HCT116 (cell line): Measurements from ENCODE around the gene THSD4. TPM values are rescaled to one million over a fixed set of nuclear protein-coding genes. Genes with fewer than 3 reads are reported as not detected.

Experiments used
- ATAC-seq: fragments of 200-7000 bp; cut with Tn5 transposase; 2 replicates; pipeline ENCODE4 v1.9.1; 2020; ENCODE audit warnings: mild to moderate bottlenecking, moderate library complexity
- BruUV-seq: library from RNA; stranded (reverse); fragments of 400-500 nt; replicated peaks from 2 replicates; lab custom pipeline; 2021; lab: Mats Ljungman, UMichigan
- CTCF ChIA-PET: fragments of 300-600 bp; sonication (Branson Sonifier 250); formaldehyde crosslinking; loops from one replicate; lab custom pipeline; 2021; ENCODE audit warnings: antibody characterized with exemption; lab: Charles Lee
- POLR2A ChIA-PET: fragments of 300-600, 350-600 bp; sonication (Branson Sonifier 250); formaldehyde crosslinking; loops from one replicate; lab custom pipeline; 2021; ENCODE audit warnings: antibody characterized with exemption; lab: Charles Lee
- RAD21 ChIA-PET, 2 experiments: fragments of 300-600 bp; sonication (Branson Sonifier 250); formaldehyde crosslinking; loops; one replicate each; lab custom pipeline; 2023; ENCODE audit warnings: low total read pairs in 2 of 2; ENCODE audit not compliant: uncharacterized antibody in 2 of 2, unreplicated experiment in 2 of 2, low non-redundant PET in 1 of 2; lab: Charles Lee
- DNase-seq: peaks from one replicate; pipeline ENCODE4 v3.0.0-alpha.2; 2010; ENCODE audit warnings: low read depth, low spot score
- H2AFZ ChIP-seq: fragments of 200-600 bp; shearing (Covaris generic), sonication (generic); 2 replicates; pipeline ENCODE4 v1.6.1; 2017; ENCODE audit warnings: low read depth, mixed run types, mixed read lengths, antibody characterized with exemption, low read length; ENCODE audit not compliant: poor library complexity, severe bottlenecking
- H3K27ac ChIP-seq: 2 replicates; pipeline ENCODE4 v1.5.1; 2012; ENCODE audit warnings: low read depth, low read length
- H3K27me3 ChIP-seq: fragments of 200-600 bp; sonication (generic); 2 replicates; pipeline ENCODE4 v1.6.1; 2016; ENCODE audit warnings: mixed run types, low read length, mixed read lengths; ENCODE audit not compliant: insufficient read depth
- H3K36me3 ChIP-seq, 2 experiments: fragments of 200-500 bp in 1 of 2; fragments of 200-600 bp in 1 of 2; sonication (Bioruptor generic) in 1 of 2; sonication (generic) in 1 of 2; 2 replicates each; pipeline versions ENCODE4 v1.5.1 to v1.6.1; 2014 to 2016; ENCODE audit warnings: low read length in 2 of 2, inconsistent platforms in 1 of 2, mixed read lengths in 1 of 2, mixed run types in 1 of 2; ENCODE audit not compliant: insufficient read depth in 2 of 2, control insufficient read depth in 1 of 2
- H3K4me1 ChIP-seq, 2 experiments: fragments of 200-600 bp in 1 of 2; sonication (generic) in 1 of 2; 2 replicates each; pipeline versions ENCODE4 v1.5.1 to v1.6.1; 2012 to 2017; ENCODE audit warnings: low read length in 2 of 2, inconsistent platforms in 1 of 2, mild to moderate bottlenecking in 1 of 2, mixed read lengths in 1 of 2, mixed run types in 1 of 2, moderate library complexity in 1 of 2; ENCODE audit not compliant: insufficient read depth in 2 of 2, control insufficient read depth in 1 of 2
- H3K4me2 ChIP-seq: fragments of 200-600 bp; sonication (generic); 2 replicates; pipeline ENCODE4 v1.6.1; 2017; ENCODE audit warnings: mixed run types, low read length, mixed read lengths
- H3K4me3 ChIP-seq, 2 experiments: fragments of 200-600 bp in 1 of 2; sonication (generic) in 1 of 2; replicated peaks in 1 of 2; 2 replicates each; pipeline ENCODE4 v1.5.1; 2011 to 2016; ENCODE audit warnings: low read length in 2 of 2, control low read depth in 1 of 2, low read depth in 1 of 2, mild to moderate bottlenecking in 1 of 2, mixed read lengths in 1 of 2, mixed run types in 1 of 2
- H3K79me2 ChIP-seq: fragments of 200-600 bp; sonication (generic); 2 replicates; pipeline ENCODE4 v1.6.1; 2017; ENCODE audit warnings: mild to moderate bottlenecking, mixed run types, low read length, moderate library complexity, mixed read lengths; ENCODE audit not compliant: insufficient read depth
- H3K9ac ChIP-seq: fragments of 200-600 bp; sonication (generic); 2 replicates; pipeline ENCODE4 v1.6.1; 2016; ENCODE audit warnings: low read length, mixed read lengths
- H3K9me2 ChIP-seq: fragments of 200-600 bp; sonication (generic), shearing (Covaris generic); 2 replicates; pipeline ENCODE4 v1.6.1; 2017; ENCODE audit warnings: mixed run types, mild to moderate bottlenecking, moderate library complexity; ENCODE audit not compliant: insufficient read depth
- H3K9me3 ChIP-seq, 2 experiments: fragments of 200-500 bp in 1 of 2; fragments of 200-600 bp in 1 of 2; sonication (Bioruptor generic) in 1 of 2; sonication (generic) in 1 of 2; 2 replicates each; pipeline ENCODE4 v1.6.1; 2014 to 2017; ENCODE audit warnings: low read length in 2 of 2, mixed read lengths in 2 of 2, inconsistent platforms in 1 of 2, low read depth in 1 of 2, mild to moderate bottlenecking in 1 of 2, mixed run types in 1 of 2, moderate library complexity in 1 of 2; ENCODE audit not compliant: control insufficient read depth in 1 of 2, insufficient read depth in 1 of 2
- H4K20me1 ChIP-seq: fragments of 200-600 bp; sonication (generic), shearing (Covaris generic); 2 replicates; pipeline ENCODE4 v1.6.1; 2017; ENCODE audit warnings: mixed run types, mild to moderate bottlenecking, moderate library complexity; ENCODE audit not compliant: insufficient read depth
- CEBPB ChIP-seq: IDR thresholded peaks from 2 replicates; pipeline ENCODE4 v1.6.1; 2012; ENCODE audit warnings: low read depth
- EGR1 ChIP-seq: IDR thresholded peaks from 2 replicates; pipeline ENCODE4 v1.6.1; 2012; ENCODE audit warnings: low read depth
- EZH2phosphoT487 ChIP-seq: fragments of 200-600 bp; IDR thresholded peaks from 2 replicates; pipeline ENCODE4 v1.6.1; 2018; ENCODE audit warnings: antibody characterized with exemption, borderline replicate concordance
- FOSL1 ChIP-seq: IDR thresholded peaks from 2 replicates; pipeline ENCODE4 v1.6.1; 2012; ENCODE audit warnings: low read depth
- POLR2A ChIP-seq: IDR thresholded peaks from 2 replicates; pipeline ENCODE4 v1.7.0; 2011; ENCODE audit warnings: borderline replicate concordance; ENCODE audit not compliant: insufficient read depth, insufficient read length; ENCODE audit errors: extremely low read depth
- RAD21 ChIP-seq: IDR thresholded peaks from 2 replicates; pipeline ENCODE4 v1.6.1; 2012; ENCODE audit warnings: low read depth, mild to moderate bottlenecking
- REST ChIP-seq: IDR thresholded peaks from 2 replicates; pipeline ENCODE4 v1.6.1; 2012; ENCODE audit warnings: low read depth
- SIN3A ChIP-seq: IDR thresholded peaks from 2 replicates; pipeline ENCODE4 v1.6.1; 2012; ENCODE audit warnings: low read depth
- ZFX ChIP-seq: fragments of 450-650 bp; IDR thresholded peaks from 2 replicates; pipeline ENCODE4 v1.6.1; 2017
- intact Hi-C: fragments of 100-400 bp; cut with micrococcal nuclease; formaldehyde crosslinking; loops from 2 replicates; pipeline ENCODE4 v1.10.0; 2022
- total RNA-seq: library from RNA; stranded (reverse); gene quantifications from one replicate; pipeline ENCODE4 v1.2.1, GENCODE V29; 2021; ENCODE audit not compliant: unreplicated experiment

The THSD4 gene
- total RNA-seq, 1 experiment from 2014 or later, result 30.5 TPM

- RAD21 ChIA-PET, result no interaction called here
Measured at GRCh38 chr15:71708741-71709140, 593.5 kb downstream of the THSD4 start.

More at GRCh38 chr15:71708741-71709140, 593.5 kb downstream of the THSD4 start:
- TF ChIP-seq EGR1 (no peak), SIN3A (no peak), ZFX (no peak), POLR2A (no peak), EZH2phosphoT487 (no peak), FOSL1 (no peak), CEBPB (no peak), REST (no peak), RAD21 (no peak)
- Histone ChIP-seq H2AFZ (no peak overlapping the region), H3K9ac (no peak overlapping the region), H3K4me1 (0 out of 4 replicates have a peak, but pooled peaks cover 0 to 3% of the 10 kb centered on the region in 2 experiments), H3K27me3 (no peaks in the 10 kb centered on the region), H3K27ac (no peak overlapping the region), H3K9me2 (no peaks in the 10 kb centered on the region), H3K4me3 (no peak overlapping the region), H3K36me3 (no peaks in the 10 kb centered on the region), H4K20me1 (no peaks in the 10 kb centered on the region), H3K4me2 (no peak overlapping the region), H3K9me3 (no peaks in the 10 kb centered on the region), H3K79me2 (no peaks in the 10 kb centered on the region)
- no TSS peak for BruUV-seq
- CTCF ChIA-PET, result no interaction called here
- POLR2A ChIA-PET, result no interaction called here
- no peak for ATAC-seq
- intact Hi-C loops, result no loop called here
- DNase-seq, result no peak
